ENCODE results near the gene CEP104. TPM values are rescaled to one million over a fixed set of nuclear protein-coding genes. Genes with fewer than 3 reads are reported as not detected.
"Not testable (repeated sequence)": the region's sequence is repeated elsewhere in the genome, so short reads cannot be mapped to it uniquely, and the experiment has no call there.

Gene CEP104
- total RNA-seq, 3 donors from 2014 or later, result 24.0 to 33.8 (median 30.5) TPM

DNA sequence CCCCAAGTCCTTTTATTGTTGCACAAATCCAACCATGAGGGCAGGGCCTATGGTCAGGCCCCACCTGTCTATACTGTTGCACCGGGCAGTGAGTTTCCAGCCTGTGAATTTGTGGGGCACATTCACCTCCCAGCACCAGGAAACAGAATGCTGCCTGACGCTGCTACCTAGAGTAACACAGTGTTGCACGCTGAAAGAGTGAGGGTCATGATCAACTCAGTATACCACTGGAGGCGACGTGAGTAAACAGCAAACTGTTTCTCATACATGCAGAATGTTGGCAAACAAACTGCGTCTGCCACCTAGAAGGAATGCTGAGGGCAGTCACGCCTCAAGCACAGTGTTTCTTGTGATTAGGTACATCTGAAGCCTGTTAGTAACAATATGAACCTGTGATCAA is 47.3 kb downstream of the CEP104 start:
- H3K36me3 ChIP-seq, result no peaks in the 10 kb centered on the region
- no peak for DNase-seq (ENCODE audit: low spot score in 2 of 2)
- H3K27ac ChIP-seq, result no peak overlapping the region
- H3K4me3 ChIP-seq, result no peak overlapping the region
- no peaks in the 10 kb centered on the region for H3K4me1 ChIP-seq
- H3K9me3 ChIP-seq, result no peaks in the 10 kb centered on the region
- TF ChIP-seq POLR2A (IDR thresholded peaks at IDR 0.05), result no peak
- no peak for TF ChIP-seq POLR2AphosphoS5 (IDR thresholded peaks at IDR 0.05)
- TF ChIP-seq, protein P1, sequence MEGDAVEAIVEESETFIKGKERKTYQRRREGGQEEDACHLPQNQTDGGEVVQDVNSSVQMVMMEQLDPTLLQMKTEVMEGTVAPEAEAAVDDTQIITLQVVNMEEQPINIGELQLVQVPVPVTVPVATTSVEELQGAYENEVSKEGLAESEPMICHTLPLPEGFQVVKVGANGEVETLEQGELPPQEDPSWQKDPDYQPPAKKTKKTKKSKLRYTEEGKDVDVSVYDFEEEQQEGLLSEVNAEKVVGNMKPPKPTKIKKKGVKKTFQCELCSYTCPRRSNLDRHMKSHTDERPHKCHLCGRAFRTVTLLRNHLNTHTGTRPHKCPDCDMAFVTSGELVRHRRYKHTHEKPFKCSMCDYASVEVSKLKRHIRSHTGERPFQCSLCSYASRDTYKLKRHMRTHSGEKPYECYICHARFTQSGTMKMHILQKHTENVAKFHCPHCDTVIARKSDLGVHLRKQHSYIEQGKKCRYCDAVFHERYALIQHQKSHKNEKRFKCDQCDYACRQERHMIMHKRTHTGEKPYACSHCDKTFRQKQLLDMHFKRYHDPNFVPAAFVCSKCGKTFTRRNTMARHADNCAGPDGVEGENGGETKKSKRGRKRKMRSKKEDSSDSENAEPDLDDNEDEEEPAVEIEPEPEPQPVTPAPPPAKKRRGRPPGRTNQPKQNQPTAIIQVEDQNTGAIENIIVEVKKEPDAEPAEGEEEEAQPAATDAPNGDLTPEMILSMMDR (IDR thresholded peaks at IDR 0.05), result no peak
- no peaks in the 10 kb centered on the region for H3K27me3 ChIP-seq
- intact Hi-C loops (cut with DNase I; ENCODE audit: low total_unique reads), result no loop called here

DNA sequence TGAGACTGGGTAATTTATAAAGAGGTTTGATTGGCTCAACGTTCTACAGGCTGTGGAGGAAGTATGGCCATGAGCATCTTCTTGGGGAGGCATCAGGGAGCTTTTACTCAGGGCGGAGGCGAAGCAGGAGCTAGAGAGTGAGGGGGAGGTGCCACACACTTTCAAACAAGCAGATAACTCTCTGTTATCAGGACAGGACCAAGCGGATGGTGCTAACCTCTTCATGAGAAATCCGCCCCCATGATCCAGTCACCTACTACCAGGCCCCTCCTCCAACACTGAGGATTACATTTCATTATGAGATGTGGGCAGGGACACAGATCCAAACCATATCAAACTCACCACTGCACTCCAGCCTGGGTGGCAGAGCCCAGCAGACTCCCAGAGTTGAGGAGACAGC is 49.2 kb downstream of the CEP104 start:
- Histone ChIP-seq H3K27me3 (peaks cover 0 to 8% of the 10 kb centered on the region in 2 donors), H3K36me3 (no peaks in the 10 kb centered on the region), H3K9me3 (no peaks in the 10 kb centered on the region), H3K4me1 (no peaks in the 10 kb centered on the region), H3K4me3 (no peak overlapping the region), H3K27ac (no peak overlapping the region)
- TF ChIP-seq POLR2AphosphoS5 (IDR thresholded peaks at IDR 0.05), result no peak
- no peak for TF ChIP-seq POLR2A (IDR thresholded peaks at IDR 0.05)
- TF ChIP-seq, protein P1 (IDR thresholded peaks at IDR 0.05), result no peak
- intact Hi-C loops (cut with DNase I; ENCODE audit: low total_unique reads), result no loop called here
- DNase-seq (ENCODE audit: low spot score in 2 of 2), result no peak

DNA sequence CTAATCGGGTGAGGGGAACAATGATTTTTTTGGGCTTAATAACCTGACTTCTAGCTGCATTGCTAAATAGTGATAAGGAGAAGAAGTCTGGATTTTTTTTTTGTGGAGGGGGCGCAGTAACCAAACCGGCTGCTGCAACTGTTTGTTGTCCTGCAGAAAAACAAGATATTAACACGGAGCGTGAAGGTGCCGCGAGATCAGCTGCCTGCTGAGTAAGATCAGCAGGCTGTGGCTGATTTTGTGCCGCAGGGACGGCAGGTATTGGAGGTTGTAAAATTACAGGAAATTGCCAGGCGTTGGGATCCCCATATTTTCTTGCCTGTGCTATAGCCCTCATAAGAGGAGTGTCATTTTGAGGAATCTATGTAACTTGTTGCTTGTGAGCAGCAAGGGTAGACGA is 52.0 kb downstream of the CEP104 start:
- intact Hi-C loops (cut with DNase I; ENCODE audit: low total_unique reads), result no loop called here
- H3K27ac ChIP-seq, result no peak overlapping the region
- no peak for DNase-seq (ENCODE audit: low spot score in 2 of 2)

DNA sequence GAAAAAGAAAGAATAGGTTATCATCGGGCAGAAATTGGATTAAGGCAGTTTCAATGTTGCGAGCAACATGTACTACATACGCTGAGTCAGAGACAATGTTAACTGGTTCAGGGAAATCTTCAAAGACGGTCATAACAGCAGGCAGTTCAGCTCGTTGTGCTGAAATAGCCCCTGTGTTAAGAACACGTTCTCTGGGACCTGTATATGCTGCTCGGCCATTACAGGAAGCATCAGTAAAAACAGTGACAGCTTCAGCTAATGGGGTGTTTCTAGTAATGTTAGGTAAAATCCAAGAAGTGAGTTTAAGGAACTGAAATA is 52.4 kb downstream of the CEP104 start:
- H3K4me3 ChIP-seq; DNase-seq (ENCODE audit: low spot score in 2 of 2); H3K27ac ChIP-seq; H3K36me3 ChIP-seq; H3K4me1 ChIP-seq; H3K9me3 ChIP-seq; H3K27me3 ChIP-seq; intact Hi-C loops (cut with DNase I; ENCODE audit: low total_unique reads): not testable (repeated sequence)

More for the DNA sequence above, 52.0 kb downstream of the CEP104 start:
- Histone ChIP-seq H3K36me3 (no peaks in the 10 kb centered on the region), H3K9me3 (no peaks in the 10 kb centered on the region), H3K27me3 (peaks cover 0 to 8% of the 10 kb centered on the region in 2 donors), H3K4me3 (no peak overlapping the region), H3K4me1 (no peaks in the 10 kb centered on the region)
- TF ChIP-seq POLR2AphosphoS5 (IDR thresholded peaks at IDR 0.05) (no peak), POLR2A (IDR thresholded peaks at IDR 0.05) (no peak)
- TF ChIP-seq, protein P1 (IDR thresholded peaks at IDR 0.05), result no peak

DNA sequence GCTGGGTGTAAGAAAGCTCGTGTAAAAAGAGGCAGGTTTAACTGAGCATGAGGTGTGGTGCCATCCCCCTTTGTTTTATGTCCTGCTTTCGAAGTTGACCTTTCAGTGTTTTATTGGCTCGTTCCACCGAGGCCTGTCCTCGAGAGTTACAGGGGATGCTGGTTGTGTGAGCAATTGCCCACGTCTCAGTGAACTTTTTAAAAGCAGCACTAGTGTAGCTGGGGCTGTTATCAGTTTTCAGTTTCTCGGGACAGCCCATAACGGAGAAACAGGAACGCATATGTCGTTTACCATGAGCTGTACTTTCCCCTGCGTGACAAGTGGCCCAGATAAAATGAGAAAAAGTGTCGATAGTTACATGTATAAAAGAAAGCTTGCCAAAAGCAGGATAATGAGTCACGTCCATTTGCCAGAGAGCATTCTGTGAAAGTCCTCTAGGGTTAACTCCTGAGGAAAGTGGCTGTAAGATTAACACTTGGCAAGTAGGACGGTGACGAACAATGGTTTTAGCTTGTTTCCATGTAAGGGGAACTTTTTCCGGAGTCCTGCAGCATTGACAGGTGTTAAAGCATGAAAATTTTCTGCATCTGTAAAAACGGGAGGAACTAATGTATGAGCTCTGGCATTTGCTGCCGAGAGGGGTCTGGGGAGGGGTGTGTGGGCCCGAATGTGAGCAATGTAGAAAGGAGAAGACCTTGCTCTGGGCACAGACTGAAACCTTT is 52.9 kb downstream of the CEP104 start:
- H3K4me3 ChIP-seq, result no peak overlapping the region
- no peaks in the 10 kb centered on the region for H3K36me3 ChIP-seq
- peaks cover 0 to 8% of the 10 kb centered on the region in 2 donors for H3K27me3 ChIP-seq
- no peaks in the 10 kb centered on the region for H3K9me3 ChIP-seq
- DNase-seq (ENCODE audit: low spot score in 2 of 2), result no peak
- no peaks in the 10 kb centered on the region for H3K4me1 ChIP-seq
- no peak overlapping the region for H3K27ac ChIP-seq
- TF ChIP-seq, protein P1 (IDR thresholded peaks at IDR 0.05), result no peak
- TF ChIP-seq POLR2AphosphoS5 (IDR thresholded peaks at IDR 0.05) (no peak), POLR2A (IDR thresholded peaks at IDR 0.05) (no peak)
- intact Hi-C loops (cut with DNase I; ENCODE audit: low total_unique reads), result no loop called here

DNA sequence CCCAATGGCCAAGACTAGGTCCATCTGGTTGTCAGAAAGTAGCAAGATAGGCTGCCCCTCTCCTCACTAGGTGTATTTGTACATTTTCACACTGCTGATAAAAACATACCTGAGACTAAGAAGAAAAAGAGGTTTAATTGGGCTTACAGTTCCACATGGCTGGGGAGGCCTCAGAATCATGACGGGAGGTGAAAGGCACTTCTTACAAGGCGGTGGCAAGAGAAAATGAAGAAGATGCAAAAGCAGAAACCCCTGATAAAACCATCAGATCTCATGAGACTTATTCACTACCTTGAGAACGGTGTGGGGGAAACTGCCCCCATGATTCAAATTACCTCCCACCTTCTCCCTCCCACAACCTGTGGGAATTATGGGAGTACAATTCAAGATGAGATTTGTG is 56.2 kb downstream of the CEP104 start:
- H3K4me3 ChIP-seq; intact Hi-C loops (cut with DNase I; ENCODE audit: low total_unique reads); H3K27me3 ChIP-seq; H3K9me3 ChIP-seq; H3K27ac ChIP-seq; H3K4me1 ChIP-seq; DNase-seq (ENCODE audit: low spot score in 2 of 2); H3K36me3 ChIP-seq: not testable (repeated sequence)
